Fibroblast of lung (primary cell): Measurements from ENCODE around the gene GRAMD4. TPM values are rescaled to one million over a fixed set of nuclear protein-coding genes. Genes with fewer than 3 reads are reported as not detected.

ENCODE experiments used
- DNase-seq, 2 donors: peaks; one replicate each; pipeline versions ENCODE4 v3.0.0 to v3.0.0-alpha.2; 2010; ENCODE audit warnings: low read depth in 2 of 2
- H2AFZ ChIP-seq: 2 replicates; pipeline ENCODE4 v1.5.1; 2012; ENCODE audit warnings: low read length, control low read depth, inconsistent platforms
- H3K27ac ChIP-seq: 2 replicates; pipeline ENCODE4 v1.5.1; 2011; ENCODE audit warnings: low read length, control low read depth; ENCODE audit not compliant: insufficient read depth
- H3K27me3 ChIP-seq: 2 replicates; pipeline ENCODE4 v1.5.1; 2011; ENCODE audit warnings: mild to moderate bottlenecking, low read length; ENCODE audit not compliant: control insufficient read depth, insufficient read depth
- H3K36me3 ChIP-seq: 2 replicates; pipeline ENCODE4 v1.5.1; 2011; ENCODE audit warnings: low read length; ENCODE audit not compliant: control insufficient read depth, insufficient read depth
- H3K4me1 ChIP-seq: 2 replicates; pipeline ENCODE4 v1.5.1; 2011; ENCODE audit warnings: low read length; ENCODE audit not compliant: control insufficient read depth, insufficient read depth; ENCODE audit errors: extremely low read depth
- H3K4me2 ChIP-seq: 2 replicates; pipeline ENCODE4 v1.5.1; 2011; ENCODE audit warnings: low read length, control low read depth; ENCODE audit not compliant: insufficient read depth; ENCODE audit errors: extremely low read depth
- H3K4me3 ChIP-seq, 4 experiments: fragments of 200-600 bp in 1 of 4; sonication (generic) in 1 of 4; replicated peaks in 1 of 4; 2 replicates each; pipeline ENCODE4 v1.5.1; 2011 to 2016; ENCODE audit warnings: low read length in 4 of 4, low read depth in 3 of 4, mild to moderate bottlenecking in 3 of 4, control low read depth in 2 of 4, inconsistent platforms in 1 of 4, mixed read lengths in 1 of 4; ENCODE audit not compliant: insufficient read depth in 1 of 4; ENCODE audit errors: control extremely low read depth in 1 of 4
- H3K79me2 ChIP-seq: 2 replicates; pipeline ENCODE4 v1.5.1; 2012; ENCODE audit warnings: mild to moderate bottlenecking, low read length, inconsistent platforms; ENCODE audit not compliant: control insufficient read depth, insufficient read depth
- H3K9ac ChIP-seq: 2 replicates; pipeline ENCODE4 v1.5.1; 2011; ENCODE audit warnings: mild to moderate bottlenecking, low read length, control low read depth; ENCODE audit not compliant: insufficient read depth
- H3K9me3 ChIP-seq: 2 replicates; pipeline ENCODE4 v1.5.1; 2012; ENCODE audit warnings: low read depth, low read length; ENCODE audit not compliant: control insufficient read depth, insufficient read depth
- H4K20me1 ChIP-seq: 2 replicates; pipeline ENCODE4 v1.5.1; 2011; ENCODE audit warnings: low read length; ENCODE audit not compliant: control insufficient read depth, insufficient read depth; ENCODE audit errors: extremely low read depth
- EZH2 ChIP-seq: IDR thresholded peaks from 2 replicates; pipeline ENCODE4 v1.5.1; 2012; ENCODE audit warnings: low read length, control low read depth, mild to moderate bottlenecking; ENCODE audit errors: missing control alignments
- polyA plus RNA-seq, 2 donors: library from polyadenylated mRNA; depleted of rRNA in 1 of 2; stranded (reverse) in 1 of 2; unstranded in 1 of 2; fragments of >200 nt; gene quantifications; 2 replicates each; pipeline ENCODE4 v1.2.1, GENCODE V29; 2011 to 2012; ENCODE audit warnings: missing spikeins in 1 of 2
- total RNA-seq: library from RNA; depleted of rRNA; stranded (reverse); fragments of >200 nt; gene quantifications from 2 replicates; pipeline ENCODE4 v1.2.1, GENCODE V29; 2014
- TF ChIP-seq, protein P1 (sequence below), 2 donors: IDR thresholded peaks in 1 of 2; conservative IDR thresholded peaks in 1 of 2; 1 replicate in 1 of 2; 2 replicates in 1 of 2; pipeline ENCODE4 v1.5.1; 2011 to 2012; ENCODE audit warnings: low read length in 2 of 2, control low read depth in 1 of 2, inconsistent platforms in 1 of 2, low read depth in 1 of 2, mild to moderate bottlenecking in 1 of 2

The GRAMD4 gene
- total and polyA plus RNA-seq, 2 donors (not counting 1 experiment from before 2014, with no cell fraction given) = 7.5 to 37.3 TPM

GRCh38 chr22:46598737-46599424 is 21.3 kb upstream of the GRAMD4 start:
- TF ChIP-seq, protein P1, sequence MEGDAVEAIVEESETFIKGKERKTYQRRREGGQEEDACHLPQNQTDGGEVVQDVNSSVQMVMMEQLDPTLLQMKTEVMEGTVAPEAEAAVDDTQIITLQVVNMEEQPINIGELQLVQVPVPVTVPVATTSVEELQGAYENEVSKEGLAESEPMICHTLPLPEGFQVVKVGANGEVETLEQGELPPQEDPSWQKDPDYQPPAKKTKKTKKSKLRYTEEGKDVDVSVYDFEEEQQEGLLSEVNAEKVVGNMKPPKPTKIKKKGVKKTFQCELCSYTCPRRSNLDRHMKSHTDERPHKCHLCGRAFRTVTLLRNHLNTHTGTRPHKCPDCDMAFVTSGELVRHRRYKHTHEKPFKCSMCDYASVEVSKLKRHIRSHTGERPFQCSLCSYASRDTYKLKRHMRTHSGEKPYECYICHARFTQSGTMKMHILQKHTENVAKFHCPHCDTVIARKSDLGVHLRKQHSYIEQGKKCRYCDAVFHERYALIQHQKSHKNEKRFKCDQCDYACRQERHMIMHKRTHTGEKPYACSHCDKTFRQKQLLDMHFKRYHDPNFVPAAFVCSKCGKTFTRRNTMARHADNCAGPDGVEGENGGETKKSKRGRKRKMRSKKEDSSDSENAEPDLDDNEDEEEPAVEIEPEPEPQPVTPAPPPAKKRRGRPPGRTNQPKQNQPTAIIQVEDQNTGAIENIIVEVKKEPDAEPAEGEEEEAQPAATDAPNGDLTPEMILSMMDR (conservative IDR thresholded peaks at IDR 0.05 in 1 of 2, IDR thresholded peaks at IDR 0.05 in 1 of 2; ENCODE audit: low read depth in 1 of 2, low read length in 2 of 2) = no peak
- TF ChIP-seq EZH2 = no peak
- peak in 1 of 2 donors; percentile 64 for DNase-seq

DNA sequence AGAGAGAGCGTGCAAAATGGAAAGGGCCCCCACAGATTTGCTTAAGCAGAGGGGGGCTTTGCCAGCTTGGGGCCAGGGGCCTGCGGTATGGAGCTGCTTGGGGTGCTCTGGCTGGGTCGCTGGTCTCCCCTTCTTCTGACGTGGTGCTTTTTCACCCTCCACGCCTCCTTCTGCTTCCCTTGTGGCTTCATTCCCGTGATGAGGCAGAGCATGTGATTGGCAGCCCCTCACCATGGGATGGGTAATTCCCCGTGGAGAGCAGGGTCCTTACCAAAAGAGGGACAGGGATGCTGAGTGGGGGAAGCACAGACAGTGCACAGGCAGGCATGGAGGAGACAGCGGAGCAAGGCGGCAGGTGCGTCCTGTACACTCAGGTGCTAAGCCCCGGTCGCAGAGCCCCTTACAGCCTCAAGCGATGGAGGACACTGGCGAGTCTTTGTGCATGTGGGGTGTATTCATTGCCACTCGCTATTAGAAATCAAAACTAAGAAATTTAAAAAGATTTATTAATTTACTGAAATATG is 19.9 kb upstream of the GRAMD4 start:
- TF ChIP-seq, protein P1 (conservative IDR thresholded peaks at IDR 0.05 in 1 of 2, IDR thresholded peaks at IDR 0.05 in 1 of 2; ENCODE audit: low read depth in 1 of 2, low read length in 2 of 2) = no peak
- no peak for TF ChIP-seq EZH2
- no peak overlapping the region for H3K4me2 ChIP-seq
- no peaks in the 10 kb centered on the region for H4K20me1 ChIP-seq
- no peaks in the 10 kb centered on the region for H3K4me1 ChIP-seq
- no peak for DNase-seq
- H2AFZ ChIP-seq = no peak overlapping the region
- no peaks in the 10 kb centered on the region for H3K36me3 ChIP-seq
- H3K27ac ChIP-seq = no peak overlapping the region
- no peaks in the 10 kb centered on the region for H3K27me3 ChIP-seq
- no peaks in the 10 kb centered on the region for H3K79me2 ChIP-seq
- H3K9ac ChIP-seq = no peak overlapping the region
- no peak overlapping the region for H3K4me3 ChIP-seq
- no peaks in the 10 kb centered on the region for H3K9me3 ChIP-seq

More at GRCh38 chr22:46598737-46599424, 21.3 kb upstream of the GRAMD4 start:
- H3K79me2 ChIP-seq = no peaks in the 10 kb centered on the region
- no peaks in the 10 kb centered on the region for H4K20me1 ChIP-seq
- H3K36me3 ChIP-seq = no peaks in the 10 kb centered on the region
- H3K9me3 ChIP-seq = no peaks in the 10 kb centered on the region
- no peak overlapping the region for H3K9ac ChIP-seq
- no peak overlapping the region for H3K4me3 ChIP-seq
- no peak overlapping the region for H2AFZ ChIP-seq
- no peaks in the 10 kb centered on the region for H3K4me1 ChIP-seq
- H3K27ac ChIP-seq = no peak overlapping the region
- H3K27me3 ChIP-seq = no peaks in the 10 kb centered on the region
- no peak overlapping the region for H3K4me2 ChIP-seq

DNA sequence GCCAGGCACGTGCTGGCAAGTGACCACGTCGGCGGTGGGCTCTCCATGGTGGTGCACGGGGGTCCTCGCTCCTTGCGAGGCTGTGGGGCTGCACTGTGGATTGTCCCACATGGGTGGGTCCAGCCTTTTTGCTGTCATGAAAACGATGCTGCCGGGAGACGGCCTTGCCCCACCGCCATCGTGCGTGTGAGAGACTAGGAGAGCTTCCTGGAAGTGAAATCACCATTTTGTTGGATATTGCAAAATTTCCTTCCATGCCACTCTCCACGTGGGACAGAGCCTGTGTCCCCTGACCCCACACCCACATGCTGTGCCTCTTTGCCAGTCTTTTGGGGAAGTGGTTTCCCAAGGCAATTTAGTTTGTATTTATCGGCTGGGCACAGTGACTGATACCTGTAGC is 18.2 kb upstream of the GRAMD4 start:
- Histone ChIP-seq H3K79me2 (no peaks in the 10 kb centered on the region), H3K4me2 (no peak overlapping the region), H3K27me3 (no peaks in the 10 kb centered on the region), H2AFZ (no peak overlapping the region), H3K4me3 (no peak overlapping the region), H3K9ac (no peak overlapping the region), H3K27ac (no peak overlapping the region), H4K20me1 (no peaks in the 10 kb centered on the region), H3K36me3 (no peaks in the 10 kb centered on the region), H3K4me1 (no peaks in the 10 kb centered on the region), H3K9me3 (no peaks in the 10 kb centered on the region)
- no peak for DNase-seq
- no peak for TF ChIP-seq EZH2
- TF ChIP-seq, protein P1 (conservative IDR thresholded peaks at IDR 0.05 in 1 of 2, IDR thresholded peaks at IDR 0.05 in 1 of 2; ENCODE audit: low read depth in 1 of 2, low read length in 2 of 2) = no peak
